ENCODE results near the gene PLS3. TPM values are rescaled to one million over a fixed set of nuclear protein-coding genes. Genes with fewer than 3 reads are reported as not detected.
A peak's percentile ranks its signal among the peaks of the same experiment; 100 is the strongest.

Gene PLS3
- total RNA-seq, 1 donor from 2014 or later = 382 TPM

DNA sequence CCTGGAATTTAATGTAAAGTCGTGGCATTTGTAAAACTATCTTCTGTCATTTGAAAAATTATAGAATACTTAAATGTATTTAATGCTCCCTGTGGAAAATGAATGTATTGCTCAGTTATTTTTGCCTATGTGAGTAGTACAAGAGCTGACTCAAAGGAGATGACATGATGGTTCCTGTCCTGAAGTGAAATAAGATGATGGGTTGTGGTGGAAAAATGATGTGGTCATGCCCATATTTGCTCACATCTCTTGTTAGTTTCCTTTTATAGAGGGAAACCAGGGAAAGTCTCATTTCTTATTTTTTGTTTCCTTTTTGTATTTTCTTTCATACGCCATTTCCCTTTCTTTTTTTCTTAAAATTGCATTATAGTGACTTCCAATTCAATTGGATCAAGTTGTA lies 23.7 kb downstream of the PLS3 start:
- no peaks in the 10 kb centered on the region for H3K27me3 ChIP-seq
- H3K36me3 ChIP-seq = no peaks in the 10 kb centered on the region
- intact Hi-C loops (cut with DNase I) = no loop called here
- no peak for DNase-seq (ENCODE audit: extremely low spot score in 2 of 2)
- H3K9me3 ChIP-seq = no peaks in the 10 kb centered on the region
- TF ChIP-seq, protein P1, sequence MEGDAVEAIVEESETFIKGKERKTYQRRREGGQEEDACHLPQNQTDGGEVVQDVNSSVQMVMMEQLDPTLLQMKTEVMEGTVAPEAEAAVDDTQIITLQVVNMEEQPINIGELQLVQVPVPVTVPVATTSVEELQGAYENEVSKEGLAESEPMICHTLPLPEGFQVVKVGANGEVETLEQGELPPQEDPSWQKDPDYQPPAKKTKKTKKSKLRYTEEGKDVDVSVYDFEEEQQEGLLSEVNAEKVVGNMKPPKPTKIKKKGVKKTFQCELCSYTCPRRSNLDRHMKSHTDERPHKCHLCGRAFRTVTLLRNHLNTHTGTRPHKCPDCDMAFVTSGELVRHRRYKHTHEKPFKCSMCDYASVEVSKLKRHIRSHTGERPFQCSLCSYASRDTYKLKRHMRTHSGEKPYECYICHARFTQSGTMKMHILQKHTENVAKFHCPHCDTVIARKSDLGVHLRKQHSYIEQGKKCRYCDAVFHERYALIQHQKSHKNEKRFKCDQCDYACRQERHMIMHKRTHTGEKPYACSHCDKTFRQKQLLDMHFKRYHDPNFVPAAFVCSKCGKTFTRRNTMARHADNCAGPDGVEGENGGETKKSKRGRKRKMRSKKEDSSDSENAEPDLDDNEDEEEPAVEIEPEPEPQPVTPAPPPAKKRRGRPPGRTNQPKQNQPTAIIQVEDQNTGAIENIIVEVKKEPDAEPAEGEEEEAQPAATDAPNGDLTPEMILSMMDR (IDR thresholded peaks at IDR 0.05) = no peak
- TF ChIP-seq POLR2AphosphoS5 (IDR thresholded peaks at IDR 0.05; ENCODE audit: insufficient read depth in 1 of 2, low read depth in 1 of 2) (no peak), POLR2A (IDR thresholded peaks at IDR 0.05) (no peak)
- H3K27ac ChIP-seq = no peak overlapping the region
- H3K4me3 ChIP-seq = no peak overlapping the region
- peaks cover 8% of the 10 kb centered on the region for H3K4me1 ChIP-seq

DNA sequence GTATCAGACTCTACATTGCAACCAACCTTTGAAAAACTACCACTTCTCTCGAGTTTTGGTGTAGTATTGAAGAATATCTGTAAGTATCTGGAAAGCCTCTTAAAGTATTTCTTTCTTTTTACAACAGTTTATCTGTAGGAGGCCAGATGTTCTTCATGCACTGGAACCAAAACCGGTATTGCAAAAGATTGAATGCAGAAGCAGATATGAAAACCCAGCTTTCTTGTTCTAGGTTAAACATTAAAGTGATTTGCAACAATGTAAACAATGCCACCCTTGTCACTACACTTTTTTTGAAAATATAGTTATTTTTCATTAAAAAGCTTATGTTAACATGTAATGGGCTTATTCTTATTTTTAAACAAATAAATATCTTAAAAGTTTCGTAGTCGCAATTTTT lies 27.2 kb downstream of the PLS3 start:
- TF ChIP-seq POLR2AphosphoS5 (IDR thresholded peaks at IDR 0.05; ENCODE audit: insufficient read depth in 1 of 2, low read depth in 1 of 2) (no peak), POLR2A (IDR thresholded peaks at IDR 0.05) (no peak)
- TF ChIP-seq, protein P1 (IDR thresholded peaks at IDR 0.05) = no peak
- Histone ChIP-seq H3K4me3 (no peak overlapping the region), H3K4me1 (no peaks in the 10 kb centered on the region), H3K27ac (no peak overlapping the region), H3K27me3 (no peaks in the 10 kb centered on the region), H3K9me3 (no peaks in the 10 kb centered on the region), H3K36me3 (no peaks in the 10 kb centered on the region)
- intact Hi-C loops (cut with DNase I) = no loop called here
- DNase-seq (ENCODE audit: extremely low spot score in 2 of 2) = no peak

GRCh38 chrX:115589419-115589818 lies 28.4 kb downstream of the PLS3 start:
- Histone ChIP-seq H3K4me3 (no peak overlapping the region), H3K27ac (no peak overlapping the region), H3K9me3 (no peaks in the 10 kb centered on the region), H3K36me3 (no peaks in the 10 kb centered on the region), H3K27me3 (no peaks in the 10 kb centered on the region), H3K4me1 (no peaks in the 10 kb centered on the region)
- no peak for DNase-seq (ENCODE audit: extremely low spot score in 2 of 2)
- TF ChIP-seq POLR2A (IDR thresholded peaks at IDR 0.05) (no peak), POLR2AphosphoS5 (IDR thresholded peaks at IDR 0.05; ENCODE audit: insufficient read depth in 1 of 2, low read depth in 1 of 2) (peak in 1 of 2 donors; percentile 21)
- TF ChIP-seq, protein P1 (IDR thresholded peaks at IDR 0.05) = no peak
- intact Hi-C loops (cut with DNase I) = no loop called here

DNA sequence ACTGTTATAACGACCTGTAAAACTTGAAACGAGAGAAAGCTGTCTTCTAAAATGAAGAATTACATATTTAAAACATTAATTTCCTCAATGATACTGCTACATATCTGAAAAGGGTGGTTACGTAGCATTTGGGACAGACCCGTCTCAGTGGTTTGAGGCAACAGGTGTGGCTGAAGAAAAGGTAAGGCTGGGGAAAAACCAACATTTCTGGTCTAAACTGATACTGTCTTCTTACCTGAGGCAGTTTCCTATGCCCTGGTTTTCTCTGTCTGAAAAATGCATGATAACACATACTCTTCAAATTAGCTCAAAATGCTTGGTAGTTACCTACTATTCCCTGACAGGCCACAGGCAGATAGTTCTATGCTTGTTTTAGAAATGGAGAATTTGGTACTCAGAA lies 30.4 kb downstream of the PLS3 start:
- no peak overlapping the region for H3K4me3 ChIP-seq
- TF ChIP-seq POLR2AphosphoS5 (IDR thresholded peaks at IDR 0.05; ENCODE audit: insufficient read depth in 1 of 2, low read depth in 1 of 2) (no peak), POLR2A (IDR thresholded peaks at IDR 0.05) (no peak)
- TF ChIP-seq, protein P1 (IDR thresholded peaks at IDR 0.05) = no peak
- peak overlapping the region; percentile 54 for H3K27ac ChIP-seq
- no peaks in the 10 kb centered on the region for H3K4me1 ChIP-seq
- H3K9me3 ChIP-seq = no peaks in the 10 kb centered on the region
- no peaks in the 10 kb centered on the region for H3K36me3 ChIP-seq
- intact Hi-C loops (cut with DNase I) = no loop called here
- no peak for DNase-seq (ENCODE audit: extremely low spot score in 2 of 2)
- no peaks in the 10 kb centered on the region for H3K27me3 ChIP-seq

DNA sequence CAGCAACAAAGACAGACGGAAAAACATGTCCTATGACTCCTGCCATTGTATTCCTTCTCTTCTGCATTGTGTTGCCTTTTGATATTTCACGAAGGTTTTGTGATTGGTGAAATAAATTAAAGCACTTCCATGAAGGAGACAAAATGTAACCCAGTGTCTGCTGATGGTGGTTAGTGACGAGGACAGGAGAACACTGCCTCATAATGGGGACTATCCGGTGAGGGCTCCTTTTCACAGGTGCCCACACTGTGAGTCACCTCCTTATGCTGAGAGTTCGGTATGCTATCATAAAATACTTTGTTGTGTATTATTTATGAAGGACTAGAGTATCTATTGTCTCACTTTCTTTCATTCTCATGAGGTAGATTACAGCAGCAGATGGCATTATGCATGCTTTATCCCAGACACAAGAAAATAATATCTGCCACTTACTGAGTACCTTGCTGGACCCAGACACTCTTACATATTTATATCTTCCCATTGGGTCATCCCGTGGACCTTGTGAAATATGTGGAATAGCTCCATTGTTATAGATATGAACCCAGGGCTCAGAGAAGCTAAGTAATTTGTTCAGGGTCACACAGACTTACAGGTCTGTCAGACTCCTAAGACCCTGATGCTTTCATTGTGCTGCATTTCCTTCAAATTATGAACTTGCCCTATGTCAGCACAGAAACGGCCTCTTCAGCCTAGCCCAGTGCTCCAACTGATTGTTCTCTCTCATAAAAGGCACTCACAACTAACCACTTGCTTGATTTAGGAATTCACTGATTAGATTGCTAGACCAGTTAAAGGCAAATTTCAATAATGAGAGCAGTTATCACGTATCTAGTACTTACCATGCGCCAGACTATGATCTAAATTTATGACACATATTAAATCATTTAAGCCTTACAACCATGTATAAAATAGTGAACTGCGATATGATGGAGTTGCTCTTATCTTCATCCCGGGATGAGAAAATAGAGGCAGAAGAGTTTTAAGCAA lies 31.2 kb downstream of the PLS3 start:
- DNase-seq (ENCODE audit: extremely low spot score in 2 of 2) = no peak
- H3K4me1 ChIP-seq = no peaks in the 10 kb centered on the region
- intact Hi-C loops (cut with DNase I) = no loop called here
- H3K27ac ChIP-seq = peak overlapping the region; percentile 54
- H3K27me3 ChIP-seq = no peaks in the 10 kb centered on the region
- H3K36me3 ChIP-seq = no peaks in the 10 kb centered on the region
- no peak for TF ChIP-seq POLR2A (IDR thresholded peaks at IDR 0.05)
- TF ChIP-seq, protein P1 (IDR thresholded peaks at IDR 0.05) = no peak
- H3K4me3 ChIP-seq = no peak overlapping the region
- H3K9me3 ChIP-seq = no peaks in the 10 kb centered on the region
